ENCODE measurements around the gene FSTL4. TPM values are rescaled to one million over a fixed set of nuclear protein-coding genes. Genes with fewer than 3 reads are reported as not detected.
A peak's percentile ranks its signal among the peaks of the same experiment; 100 is the strongest.
"Not testable (repeated sequence)": the region's sequence is repeated elsewhere in the genome, so short reads cannot be mapped to it uniquely, and the experiment has no call there.

Gene FSTL4
- polyA plus RNA-seq, 3 donors = 0.42 to 1.2 (median 0.94) TPM

- no peak for DNase-seq (ENCODE audit: extremely low read depth in 1 of 11, low read depth in 9 of 11, low spot score in 4 of 11)
These were observed 47.3 kb downstream of the FSTL4 start for GRCh38 chr5:133564921-133565565.

- DNase-seq (ENCODE audit: extremely low read depth in 1 of 11, low read depth in 9 of 11, low spot score in 4 of 11) = no peak
These were observed 49.8 kb downstream of the FSTL4 start for GRCh38 chr5:133562554-133562953.

GRCh38 chr5:133559960-133560359 lies 52.4 kb downstream of the FSTL4 start:
- no peak for DNase-seq (ENCODE audit: extremely low read depth in 1 of 11, low read depth in 9 of 11, low spot score in 4 of 11)

- DNase-seq (ENCODE audit: extremely low read depth in 1 of 11, low read depth in 9 of 11, low spot score in 4 of 11) = no peak
These were observed 55.8 kb downstream of the FSTL4 start for GRCh38 chr5:133556551-133556950.

GRCh38 chr5:133554279-133554678 lies 58.1 kb downstream of the FSTL4 start:
- DNase-seq (ENCODE audit: extremely low read depth in 1 of 11, low read depth in 9 of 11, low spot score in 4 of 11) = no peak

- DNase-seq (ENCODE audit: extremely low read depth in 1 of 11, low read depth in 9 of 11, low spot score in 4 of 11) = peak in 8 of 11 donors; percentile 7 to 39 (median 28)
These were observed 59.3 kb downstream of the FSTL4 start for GRCh38 chr5:133552925-133553525.

- no peak for DNase-seq (ENCODE audit: extremely low read depth in 1 of 11, low read depth in 9 of 11, low spot score in 4 of 11)
These were observed 65.8 kb downstream of the FSTL4 start for GRCh38 chr5:133546500-133546899.

GRCh38 chr5:133544346-133544745 lies 68.0 kb downstream of the FSTL4 start:
- no peak for DNase-seq (ENCODE audit: extremely low read depth in 1 of 11, low read depth in 9 of 11, low spot score in 4 of 11)

- DNase-seq (ENCODE audit: extremely low read depth in 1 of 11, low read depth in 9 of 11, low spot score in 4 of 11) = no peak
These were observed 72.5 kb downstream of the FSTL4 start for GRCh38 chr5:133539818-133540217.

- no peak for DNase-seq (ENCODE audit: extremely low read depth in 1 of 11, low read depth in 9 of 11, low spot score in 4 of 11)
These were observed 73.6 kb downstream of the FSTL4 start for GRCh38 chr5:133538718-133539117.

- not testable (repeated sequence) for DNase-seq (ENCODE audit: extremely low read depth in 1 of 11, low read depth in 9 of 11, low spot score in 4 of 11)
These were observed 77.0 kb downstream of the FSTL4 start for GRCh38 chr5:133535241-133535929.

- no peak for DNase-seq (ENCODE audit: extremely low read depth in 1 of 11, low read depth in 9 of 11, low spot score in 4 of 11)
These were observed 77.8 kb downstream of the FSTL4 start for GRCh38 chr5:133534566-133534965.

GRCh38 chr5:133533541-133533940 lies 78.8 kb downstream of the FSTL4 start:
- no peak for DNase-seq (ENCODE audit: extremely low read depth in 1 of 11, low read depth in 9 of 11, low spot score in 4 of 11)

- no peak for DNase-seq (ENCODE audit: extremely low read depth in 1 of 11, low read depth in 9 of 11, low spot score in 4 of 11)
These were observed 80.7 kb downstream of the FSTL4 start for GRCh38 chr5:133531594-133531993.

- DNase-seq (ENCODE audit: extremely low read depth in 1 of 11, low read depth in 9 of 11, low spot score in 4 of 11) = no peak
These were observed 81.2 kb downstream of the FSTL4 start for GRCh38 chr5:133531178-133531577.

- DNase-seq (ENCODE audit: extremely low read depth in 1 of 11, low read depth in 9 of 11, low spot score in 4 of 11) = no peak
These were observed 82.1 kb downstream of the FSTL4 start for GRCh38 chr5:133530270-133530669.

GRCh38 chr5:133528841-133529240 lies 83.5 kb downstream of the FSTL4 start:
- DNase-seq (ENCODE audit: extremely low read depth in 1 of 11, low read depth in 9 of 11, low spot score in 4 of 11) = no peak

GRCh38 chr5:133527311-133527710 lies 85.0 kb downstream of the FSTL4 start:
- peak in 1 of 11 donors; percentile 15 for DNase-seq (ENCODE audit: extremely low read depth in 1 of 11, low read depth in 9 of 11, low spot score in 4 of 11)

GRCh38 chr5:133526368-133526767 lies 86.0 kb downstream of the FSTL4 start:
- no peak for DNase-seq (ENCODE audit: extremely low read depth in 1 of 11, low read depth in 9 of 11, low spot score in 4 of 11)

GRCh38 chr5:133525126-133525525 lies 87.2 kb downstream of the FSTL4 start:
- no peak for DNase-seq (ENCODE audit: extremely low read depth in 1 of 11, low read depth in 9 of 11, low spot score in 4 of 11)

Data from renal cortex interstitium (tissue), 11 donors.